Effector memory CD4-positive, alpha-beta T cell (primary cell): Measurements from ENCODE around the gene HCN4.

Experiments
- DNase-seq, 3 donors: peaks; one replicate each; pipeline ENCODE4 v3.0.0-alpha.2; 2020
- H3K27ac ChIP-seq: 2 replicates; pipeline ENCODE4 v1.7.0; 2013; ENCODE audit warnings: mild to moderate bottlenecking, low read length, moderate library complexity; ENCODE audit not compliant: insufficient read depth, poor library complexity, severe bottlenecking
- H3K27me3 ChIP-seq: replicated peaks from 2 replicates; pipeline ENCODE4 v1.7.0; 2013; ENCODE audit warnings: mild to moderate bottlenecking, low read length; ENCODE audit not compliant: insufficient read depth, control insufficient read depth, poor library complexity, severe bottlenecking
- H3K36me3 ChIP-seq: 2 replicates; pipeline ENCODE4 v1.7.0; 2013; ENCODE audit warnings: mild to moderate bottlenecking, low read length, moderate library complexity; ENCODE audit not compliant: control insufficient read depth, insufficient read depth
- H3K4me1 ChIP-seq: 2 replicates; pipeline ENCODE4 v1.7.0; 2013; ENCODE audit warnings: low read length, mild to moderate bottlenecking; ENCODE audit not compliant: control insufficient read depth, insufficient read depth, poor library complexity, severe bottlenecking
- H3K4me3 ChIP-seq: 2 replicates; pipeline ENCODE4 v1.7.0; 2013; ENCODE audit warnings: low read length, low read depth, mild to moderate bottlenecking; ENCODE audit not compliant: insufficient read depth, poor library complexity, severe bottlenecking
- H3K9me3 ChIP-seq: 2 replicates; pipeline ENCODE4 v1.7.0; 2013; ENCODE audit warnings: mild to moderate bottlenecking, low read length, moderate library complexity; ENCODE audit not compliant: control insufficient read depth

The HCN4 gene

DNA sequence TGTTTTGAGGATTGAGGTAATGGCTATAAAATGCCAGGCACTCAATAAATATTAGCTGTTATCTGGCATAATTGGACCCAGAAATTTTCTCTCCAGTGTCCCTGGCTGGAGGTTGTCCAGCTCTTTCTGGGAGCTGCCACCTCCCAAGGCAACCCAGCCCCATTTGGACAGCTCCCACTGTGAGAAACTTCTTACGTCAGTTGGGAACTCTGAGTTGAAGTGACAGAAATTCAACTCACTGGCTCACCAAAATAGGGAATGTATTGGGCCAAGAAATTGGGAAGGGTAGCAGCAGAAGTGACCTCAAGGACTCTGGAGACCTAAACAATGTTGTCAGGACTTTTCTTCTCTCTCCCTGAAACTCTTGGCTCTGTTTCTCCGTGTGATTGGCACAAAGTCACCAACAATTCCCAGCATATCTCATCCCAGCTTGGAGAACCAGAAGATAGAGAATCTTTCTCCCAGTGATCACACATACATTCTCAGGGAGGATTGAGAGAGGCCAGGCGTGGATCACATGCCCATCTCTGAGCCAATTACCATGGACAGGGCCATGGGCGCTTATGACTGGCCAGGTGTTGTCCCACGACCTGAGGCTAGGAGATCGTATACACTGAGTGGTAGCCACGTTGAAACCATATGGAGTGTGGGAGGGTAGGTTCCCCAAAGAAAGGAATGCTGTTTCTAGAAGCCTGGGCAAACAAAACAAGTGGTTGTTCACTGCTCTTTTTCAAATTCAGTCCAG is 22.5 kb upstream of the HCN4 start:
- no peaks in the 10 kb centered on the region for H3K27me3 ChIP-seq

GRCh38 chr15:73389971-73390544 is 21.3 kb upstream of the HCN4 start:
- H3K4me1 ChIP-seq: no peaks in the 10 kb centered on the region
- H3K4me3 ChIP-seq: no peak overlapping the region
- DNase-seq: no peak
- no peaks in the 10 kb centered on the region for H3K36me3 ChIP-seq
- H3K9me3 ChIP-seq: no peaks in the 10 kb centered on the region
- no peaks in the 10 kb centered on the region for H3K27me3 ChIP-seq
- no peak overlapping the region for H3K27ac ChIP-seq

More for the DNA sequence above, 22.5 kb upstream of the HCN4 start:
- H3K36me3 ChIP-seq: no peaks in the 10 kb centered on the region
- no peaks in the 10 kb centered on the region for H3K4me1 ChIP-seq
- H3K9me3 ChIP-seq: no peaks in the 10 kb centered on the region
- no peak for DNase-seq
- no peak overlapping the region for H3K4me3 ChIP-seq
- no peak overlapping the region for H3K27ac ChIP-seq

- no peak for DNase-seq
- Histone ChIP-seq H3K4me1 (no peaks in the 10 kb centered on the region), H3K27me3 (no peaks in the 10 kb centered on the region), H3K4me3 (no peak overlapping the region), H3K36me3 (no peaks in the 10 kb centered on the region), H3K27ac (no peak overlapping the region), H3K9me3 (no peaks in the 10 kb centered on the region)
Measured at GRCh38 chr15:73389539-73389938, 20.8 kb upstream of the HCN4 start.

- H3K4me3 ChIP-seq: no peak overlapping the region
- H3K27me3 ChIP-seq: no peaks in the 10 kb centered on the region
- no peaks in the 10 kb centered on the region for H3K36me3 ChIP-seq
- no peaks in the 10 kb centered on the region for H3K9me3 ChIP-seq
- no peak overlapping the region for H3K27ac ChIP-seq
- H3K4me1 ChIP-seq: no peaks in the 10 kb centered on the region
- no peak for DNase-seq
Measured at GRCh38 chr15:73388256-73388781, 19.6 kb upstream of the HCN4 start.

- H3K4me3 ChIP-seq: no peak overlapping the region
- no peaks in the 10 kb centered on the region for H3K27me3 ChIP-seq
- H3K27ac ChIP-seq: no peak overlapping the region
- DNase-seq: no peak
- no peaks in the 10 kb centered on the region for H3K9me3 ChIP-seq
- H3K36me3 ChIP-seq: no peaks in the 10 kb centered on the region
- H3K4me1 ChIP-seq: no peaks in the 10 kb centered on the region
Measured at GRCh38 chr15:73387507-73388255, 18.9 kb upstream of the HCN4 start.

- no peaks in the 10 kb centered on the region for H3K4me1 ChIP-seq
- H3K27ac ChIP-seq: no peak overlapping the region
- no peaks in the 10 kb centered on the region for H3K9me3 ChIP-seq
- no peak overlapping the region for H3K4me3 ChIP-seq
- H3K36me3 ChIP-seq: no peaks in the 10 kb centered on the region
- no peak for DNase-seq
- no peaks in the 10 kb centered on the region for H3K27me3 ChIP-seq
Measured at GRCh38 chr15:73386886-73387506, 18.2 kb upstream of the HCN4 start.

DNA sequence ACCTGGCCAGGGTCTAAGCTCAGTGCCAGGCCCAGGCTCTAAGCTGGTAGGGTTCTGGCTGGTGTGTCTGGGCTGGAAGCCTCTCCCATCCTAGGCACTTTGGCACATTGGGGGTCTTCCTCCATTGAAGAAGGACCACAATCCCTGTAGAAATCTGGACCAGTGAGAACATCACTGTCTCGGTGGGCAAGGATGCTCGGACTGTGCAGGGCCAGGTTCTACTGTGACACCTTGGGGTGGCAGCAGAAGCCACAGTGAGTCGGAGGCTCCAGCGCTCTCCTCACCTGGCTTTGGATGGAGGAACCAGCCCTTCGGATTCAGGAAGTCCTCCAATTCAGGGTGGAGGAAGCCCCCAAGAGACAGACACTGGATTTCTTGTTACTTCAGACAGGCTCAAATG is 17.5 kb upstream of the HCN4 start:
- no peak for DNase-seq
- H3K9me3 ChIP-seq: no peaks in the 10 kb centered on the region
- H3K4me1 ChIP-seq: no peaks in the 10 kb centered on the region
- H3K27ac ChIP-seq: no peak overlapping the region
- no peaks in the 10 kb centered on the region for H3K36me3 ChIP-seq
- H3K27me3 ChIP-seq: no peaks in the 10 kb centered on the region
- H3K4me3 ChIP-seq: no peak overlapping the region

DNA sequence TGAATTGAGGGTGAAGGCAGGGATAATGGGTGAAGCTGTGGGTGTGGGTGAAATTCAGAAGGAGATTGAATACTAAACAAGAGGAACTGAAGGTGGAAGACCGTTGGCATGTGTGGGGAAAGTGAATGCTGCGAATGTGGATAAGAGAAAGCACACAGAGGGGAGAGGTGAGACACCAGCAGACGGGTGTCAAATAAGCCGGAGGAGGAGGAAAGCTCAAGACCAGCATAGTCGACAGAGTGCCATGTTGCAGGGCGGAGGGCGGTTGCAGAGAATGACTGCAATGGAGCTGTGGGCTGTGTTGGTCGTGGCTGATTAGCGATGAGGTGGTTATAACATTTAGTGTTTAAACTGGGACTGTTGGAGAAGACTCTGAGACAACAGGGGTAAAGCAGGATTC is 16.4 kb upstream of the HCN4 start:
- no peak overlapping the region for H3K4me3 ChIP-seq
- H3K36me3 ChIP-seq: no peaks in the 10 kb centered on the region
- DNase-seq: no peak
- no peaks in the 10 kb centered on the region for H3K9me3 ChIP-seq
- no peaks in the 10 kb centered on the region for H3K27me3 ChIP-seq
- no peak overlapping the region for H3K27ac ChIP-seq
- no peaks in the 10 kb centered on the region for H3K4me1 ChIP-seq

DNA sequence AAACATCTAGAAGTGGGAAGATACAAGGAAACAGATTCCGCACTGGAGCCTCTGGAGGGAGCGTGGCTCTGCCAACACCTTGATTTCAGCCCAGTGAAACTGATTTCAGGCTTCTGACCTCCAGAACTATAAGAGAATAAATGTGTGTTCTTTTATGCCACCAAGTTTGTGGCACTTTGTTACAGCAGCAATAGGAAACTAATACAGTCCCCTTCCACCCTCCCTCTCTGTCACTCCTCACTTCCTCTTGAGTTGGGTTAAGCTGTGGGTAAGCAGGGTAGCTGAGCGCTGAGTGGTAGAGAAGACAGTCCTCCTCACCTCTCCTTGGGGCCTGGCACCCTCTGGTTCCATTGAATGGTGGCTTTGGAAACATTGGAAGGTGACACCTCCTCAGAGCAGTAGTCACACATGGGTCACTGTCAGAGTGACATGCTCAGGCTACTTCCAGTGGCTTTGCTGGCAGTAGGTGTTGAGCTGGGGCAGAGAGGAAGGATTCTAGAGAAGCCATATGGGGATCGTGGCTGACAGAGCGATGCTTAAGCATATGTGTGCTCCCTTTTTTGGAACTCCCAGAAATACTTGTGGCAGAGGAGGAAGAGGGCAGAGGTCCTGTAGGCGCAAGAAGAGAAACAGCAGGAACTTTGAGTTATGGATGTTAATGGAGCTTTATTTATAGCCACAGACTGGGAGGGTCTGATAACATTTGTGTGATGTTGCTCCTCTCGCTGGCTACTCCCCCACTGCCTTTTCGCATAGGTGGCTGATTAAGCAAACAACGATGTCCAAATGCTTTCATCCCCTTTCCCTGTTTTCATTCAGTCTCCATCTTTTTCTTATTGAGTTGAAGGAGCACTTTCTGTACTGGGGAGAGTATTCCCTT is 14.8 kb upstream of the HCN4 start:
- Histone ChIP-seq H3K4me3 (no peak overlapping the region), H3K27ac (no peak overlapping the region), H3K9me3 (no peaks in the 10 kb centered on the region), H3K36me3 (no peaks in the 10 kb centered on the region), H3K27me3 (no peaks in the 10 kb centered on the region), H3K4me1 (no peaks in the 10 kb centered on the region)
- no peak for DNase-seq
